Esophagus squamous epithelium (tissue), 5 donors: Measurements from ENCODE around the gene MTERF4. TPM values are rescaled to one million over a fixed set of nuclear protein-coding genes. Genes with fewer than 3 reads are reported as not detected.
A peak's percentile ranks its signal among the peaks of the same experiment; 100 is the strongest.

Source experiments
- DNase-seq: peaks from one replicate; lab custom pipeline; 2025; lab: John Stamatoyannopoulos, UW
- H3K27ac ChIP-seq, 4 donors: fragments of 200-600 bp; sonication (generic); one replicate each; pipeline ENCODE4 v1.5.1; 2016 to 2019; ENCODE audit warnings: mild to moderate bottlenecking in 1 of 4
- H3K27me3 ChIP-seq, 4 donors: fragments of 200-600 bp; sonication (generic); 1 replicate in 3 of 4; 2 replicates in 1 of 4; pipeline versions ENCODE4 v1.5.1 to v1.6.0; 2017 to 2021; ENCODE audit warnings: antibody characterized with exemption in 1 of 4
- H3K36me3 ChIP-seq, 3 donors: fragments of 200-600 bp; sonication (generic); one replicate each; pipeline ENCODE4 v1.5.1; 2016 to 2019
- H3K4me1 ChIP-seq, 3 donors: fragments of 200-600 bp; sonication (generic); one replicate each; pipeline ENCODE4 v1.5.1; 2017 to 2019
- H3K4me3 ChIP-seq, 4 donors: fragments of 200-600 bp; sonication (generic); 1 replicate in 3 of 4; 2 replicates in 1 of 4; pipeline ENCODE4 v1.5.1; 2016 to 2019; ENCODE audit warnings: mild to moderate bottlenecking in 2 of 4, moderate library complexity in 1 of 4
- H3K9me3 ChIP-seq, 3 donors: fragments of 200-600 bp; sonication (generic); one replicate each; pipeline ENCODE4 v1.5.1; 2016 to 2019
- CTCF ChIP-seq, 6 experiments: fragments of 450-650 bp in 4 of 6; fragments of 200-600 bp in 2 of 6; sonication (generic) in 2 of 6; IDR thresholded peaks; one replicate each; pipeline ENCODE4 v1.5.1; 2016 to 2019; ENCODE audit warnings: antibody characterized with exemption in 6 of 6, mild to moderate bottlenecking in 4 of 6, moderate library complexity in 4 of 6
- POLR2A ChIP-seq, 4 donors: fragments of 450-650 bp; IDR thresholded peaks; one replicate each; pipeline ENCODE4 v1.6.1; 2017; ENCODE audit warnings: antibody characterized with exemption in 4 of 4, mild to moderate bottlenecking in 4 of 4, moderate library complexity in 3 of 4
- WGBS, 2 donors: methylation state at CpG; one replicate each; pipeline ENCODE4 v1.1.5; 2018; 5-methylcytosine and 5-hydroxymethylcytosine counted together
- intact Hi-C: fragments of 100-400 bp; cut with DNase I; formaldehyde crosslinking; loops from one replicate; pipeline ENCODE4 v1.15.0; 2022
- total RNA-seq, 4 donors: library from RNA; depleted of rRNA; stranded (reverse); fragments of >200 nt; gene quantifications; one replicate each; pipeline ENCODE4 v1.1.0, GENCODE V29; 2016
- donor health status: DM: yes; HTN: yes; CAD: no.

MTERF4 gene
- total RNA-seq, 4 donors from 2014 or later: 27.7 to 37.0 (median 35.4) TPM

- Histone ChIP-seq H3K9me3 (no peaks in the 10 kb centered on the region), H3K4me1 (peaks cover 15 to 48% (median 20%) of the 10 kb centered on the region in 3 donors), H3K4me3 (peak overlapping the region in 3 of 4 donors; percentile 92 to 98 (median 94)), H3K27me3 (no peaks in the 10 kb centered on the region), H3K27ac (peak overlapping the region; percentile 87 to 96 (median 90)), H3K36me3 (peaks cover 0 to 35% (median 0%) of the 10 kb centered on the region in 3 donors)
- TF ChIP-seq POLR2A (IDR thresholded peaks at IDR 0.05) (no peak), CTCF (IDR thresholded peaks at IDR 0.05) (no peak)
- DNase-seq: no peak
- intact Hi-C loops: no loop called here
- WGBS, 2 donors: 26 to 34% methylated on average over 5 of the region's 5 CpGs
Measured at GRCh38 chr2:241103176-241103595, 1.1 kb upstream of the MTERF4 start.

- TF ChIP-seq CTCF (IDR thresholded peaks at IDR 0.05) (no peak), POLR2A (IDR thresholded peaks at IDR 0.05) (no peak)
- no peak for DNase-seq
- no peaks in the 10 kb centered on the region for H3K27me3 ChIP-seq
- WGBS, 2 donors: 89 to 90% methylated on average over 3 to 4 of the region's 5 CpGs
- peaks cover 15 to 68% (median 20%) of the 10 kb centered on the region in 3 donors for H3K4me1 ChIP-seq
- H3K27ac ChIP-seq: no peak overlapping the region
- no peak overlapping the region for H3K4me3 ChIP-seq
- H3K9me3 ChIP-seq: no peaks in the 10 kb centered on the region
- peaks cover 0 to 64% (median 3%) of the 10 kb centered on the region in 3 donors for H3K36me3 ChIP-seq
- intact Hi-C loops: no loop called here
Measured at GRCh38 chr2:241099246-241099645, 2.8 kb downstream of the MTERF4 start.

- H3K4me1 ChIP-seq: peaks cover 8 to 53% (median 13%) of the 10 kb centered on the region in 3 donors
- no peaks in the 10 kb centered on the region for H3K27me3 ChIP-seq
- no peaks in the 10 kb centered on the region for H3K9me3 ChIP-seq
- peak overlapping the region in 1 of 4 donors; percentile 49 for H3K27ac ChIP-seq
- H3K36me3 ChIP-seq: peaks cover 3 to 87% (median 12%) of the 10 kb centered on the region in 3 donors
- H3K4me3 ChIP-seq: no peak overlapping the region
- intact Hi-C loops: no loop called here
- TF ChIP-seq POLR2A (IDR thresholded peaks at IDR 0.05) (no peak), CTCF (IDR thresholded peaks at IDR 0.05) (no peak)
- DNase-seq: no peak
- WGBS, 2 donors: 61 to 63% methylated on average over 6 to 8 of the region's 8 CpGs
Measured at GRCh38 chr2:241096979-241097378, 5.1 kb downstream of the MTERF4 start.

- H3K4me3 ChIP-seq: no peak overlapping the region
- H3K27me3 ChIP-seq: no peaks in the 10 kb centered on the region
- 80 to 84% methylated on average over 14 of the region's 14 CpGs for WGBS, 2 donors
- intact Hi-C loops: no loop called here
- peaks cover 1 to 44% (median 4%) of the 10 kb centered on the region in 3 donors for H3K4me1 ChIP-seq
- no peaks in the 10 kb centered on the region for H3K9me3 ChIP-seq
- H3K36me3 ChIP-seq: peaks cover 3 to 99% (median 17%) of the 10 kb centered on the region in 3 donors
- TF ChIP-seq CTCF (IDR thresholded peaks at IDR 0.05) (no peak), POLR2A (IDR thresholded peaks at IDR 0.05) (no peak)
- H3K27ac ChIP-seq: peak overlapping the region in 1 of 4 donors; percentile 49
- no peak for DNase-seq
Measured at GRCh38 chr2:241095594-241096290, 6.3 kb downstream of the MTERF4 start.

GRCh38 chr2:241094924-241095420 lies 7.1 kb downstream of the MTERF4 start:
- no peak for TF ChIP-seq CTCF (IDR thresholded peaks at IDR 0.05)
- no peak for TF ChIP-seq POLR2A (IDR thresholded peaks at IDR 0.05)
- Histone ChIP-seq H3K4me1 (peaks cover 0 to 36% (median 0%) of the 10 kb centered on the region in 3 donors), H3K27ac (peak overlapping the region in 2 of 4 donors; percentile 13 to 21), H3K36me3 (peaks cover 3 to 100% (median 17%) of the 10 kb centered on the region in 3 donors), H3K4me3 (no peak overlapping the region), H3K9me3 (no peaks in the 10 kb centered on the region), H3K27me3 (no peaks in the 10 kb centered on the region)
- DNase-seq: no peak
- intact Hi-C loops: no loop called here
- 75 to 78% methylated on average over 4 to 6 of the region's 6 CpGs for WGBS, 2 donors
